SIG-M5 treated with dmso at 0.1 percent for 504 hours (cell line): Measurements from ENCODE around the gene POLE.
"Not testable (repeated sequence)": the region's sequence is repeated elsewhere in the genome, so short reads cannot be mapped to it uniquely, and the experiment has no call there.

ENCODE experiments used
- DNase-seq: peaks from one replicate; lab custom pipeline; 2025; ENCODE audit not compliant: unreplicated experiment; lab: John Stamatoyannopoulos, UW

Gene POLE

DNA sequence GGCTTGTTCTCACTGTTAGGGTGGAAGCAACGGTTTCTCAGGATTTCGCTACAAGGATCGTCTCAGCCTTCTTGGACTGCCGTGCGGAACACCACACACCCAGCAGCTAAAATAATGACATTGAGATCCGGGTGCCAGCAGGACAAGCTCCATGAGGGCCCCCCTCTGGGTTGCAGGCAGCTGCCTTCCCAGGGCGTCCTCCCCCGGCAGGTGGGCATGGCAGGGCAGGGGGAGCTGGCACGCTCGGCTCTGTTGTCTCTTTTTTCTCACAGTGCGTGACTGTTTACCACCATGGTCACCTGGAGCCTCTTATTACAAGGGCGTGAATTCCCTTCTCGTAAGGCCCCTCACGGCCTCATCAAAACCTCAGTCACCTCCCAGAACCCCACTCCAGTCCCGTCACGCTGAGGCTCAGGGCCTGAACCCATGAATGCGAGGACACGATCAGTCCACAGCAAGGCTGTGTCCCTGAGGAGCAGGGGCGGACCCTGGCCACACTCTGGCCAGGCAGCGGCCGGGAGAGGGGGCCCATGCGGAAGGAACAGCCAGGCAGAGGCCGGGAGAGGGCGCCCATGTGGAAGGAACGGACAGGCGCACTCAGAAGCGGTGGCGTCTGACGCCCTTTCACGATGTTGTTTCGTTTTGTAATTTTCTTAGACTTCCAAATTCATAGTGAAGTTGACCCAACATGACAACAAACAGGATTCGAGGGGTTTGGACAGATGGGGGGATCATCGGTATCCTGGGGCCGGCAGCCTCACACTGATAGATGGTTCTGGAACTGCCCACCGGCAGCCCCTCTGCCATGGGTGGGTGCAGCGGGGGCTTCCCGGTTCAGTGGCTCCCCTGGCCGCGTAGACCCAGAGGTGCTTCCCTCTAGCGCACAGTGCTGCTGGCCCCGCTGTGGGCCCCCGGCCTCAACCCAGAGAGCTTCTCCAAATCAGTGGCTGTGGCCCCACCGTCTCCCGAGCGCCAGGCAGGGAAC, 86.8 kb downstream of the POLE start:
- DNase-seq, result peak; percentile 71

DNA sequence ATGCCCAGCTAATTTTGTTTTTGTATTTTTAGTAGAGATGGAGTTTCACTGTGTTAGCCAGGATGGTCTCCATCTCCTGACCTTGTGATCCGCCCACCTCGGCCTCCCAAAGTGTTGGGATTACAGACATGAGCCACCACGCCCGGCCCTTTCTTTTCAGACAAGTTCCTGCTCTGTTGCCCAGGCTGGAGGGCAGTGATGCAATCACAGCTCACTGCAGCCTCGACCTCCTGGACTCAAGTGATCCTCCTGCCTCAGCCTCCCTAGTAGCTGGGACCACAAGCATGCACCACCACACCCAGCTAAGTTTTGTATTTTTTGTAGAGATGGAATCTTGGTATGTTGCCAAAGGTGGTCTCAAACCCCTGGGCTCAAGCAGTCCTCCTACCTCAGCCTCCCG, 87.6 kb downstream of the POLE start:
- DNase-seq, result not testable (repeated sequence)

GRCh38 chr12:132597333-132598316, 89.5 kb downstream of the POLE start:
- DNase-seq, result peak; percentile 57

GRCh38 chr12:132596016-132596415, 91.1 kb downstream of the POLE start:
- no peak for DNase-seq

- DNase-seq, result no peak
Measured at GRCh38 chr12:132595183-132595582, 92.0 kb downstream of the POLE start.

GRCh38 chr12:132593938-132594358, 93.2 kb downstream of the POLE start:
- peak; percentile 75 for DNase-seq

GRCh38 chr12:132593521-132593920, 93.6 kb downstream of the POLE start:
- no peak for DNase-seq

- DNase-seq, result no peak
Measured at GRCh38 chr12:132593071-132593470, 94.1 kb downstream of the POLE start.

- DNase-seq, result no peak
Measured at GRCh38 chr12:132592282-132592970, 94.7 kb downstream of the POLE start.

DNA sequence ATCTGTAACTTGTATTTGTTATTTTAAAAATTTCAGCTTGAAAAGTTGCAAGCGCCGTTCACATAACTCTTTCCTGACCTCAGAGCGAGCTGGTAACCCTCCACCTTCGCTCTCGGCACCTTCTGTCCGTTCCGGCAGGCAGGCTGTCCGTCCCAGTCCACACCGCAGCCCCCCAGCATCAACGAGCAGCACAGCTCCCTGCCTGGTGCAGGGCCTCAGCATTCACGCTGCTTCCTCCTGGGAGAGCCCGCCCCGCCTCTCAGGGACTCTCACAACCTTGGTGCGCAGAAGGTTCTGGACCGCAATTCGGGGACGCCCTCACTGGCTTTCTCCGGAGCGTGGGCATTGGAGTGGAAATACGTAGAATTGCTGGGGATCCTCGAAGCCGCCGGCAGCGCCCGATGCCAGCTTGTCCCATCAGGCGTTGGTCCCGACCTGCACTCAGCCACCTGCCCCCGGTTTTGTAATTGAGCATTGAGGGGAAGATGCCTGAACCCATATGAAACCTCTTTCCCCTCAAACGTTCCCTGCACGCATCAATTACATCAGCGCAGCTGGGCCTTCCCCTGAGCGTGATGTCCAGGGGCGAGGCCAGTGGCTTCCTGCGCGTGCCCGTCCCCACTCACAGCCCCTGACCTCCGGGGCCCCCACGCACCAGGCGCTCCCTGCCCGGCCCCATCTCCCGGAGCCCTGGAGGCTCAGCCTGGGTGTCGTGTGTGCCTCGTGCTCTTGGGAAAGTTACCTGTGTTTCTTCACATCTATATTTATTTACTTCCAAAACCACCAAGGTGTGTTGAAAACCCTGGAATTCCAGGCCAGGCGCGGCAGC, 95.8 kb downstream of the POLE start:
- no peak for DNase-seq

- no peak for DNase-seq
Measured at GRCh38 chr12:132588821-132589669, 98.1 kb downstream of the POLE start.

- DNase-seq, result no peak
Measured at GRCh38 chr12:132588319-132588718, 98.8 kb downstream of the POLE start.

GRCh38 chr12:132587781-132588180, 99.4 kb downstream of the POLE start:
- DNase-seq, result no peak

DNA sequence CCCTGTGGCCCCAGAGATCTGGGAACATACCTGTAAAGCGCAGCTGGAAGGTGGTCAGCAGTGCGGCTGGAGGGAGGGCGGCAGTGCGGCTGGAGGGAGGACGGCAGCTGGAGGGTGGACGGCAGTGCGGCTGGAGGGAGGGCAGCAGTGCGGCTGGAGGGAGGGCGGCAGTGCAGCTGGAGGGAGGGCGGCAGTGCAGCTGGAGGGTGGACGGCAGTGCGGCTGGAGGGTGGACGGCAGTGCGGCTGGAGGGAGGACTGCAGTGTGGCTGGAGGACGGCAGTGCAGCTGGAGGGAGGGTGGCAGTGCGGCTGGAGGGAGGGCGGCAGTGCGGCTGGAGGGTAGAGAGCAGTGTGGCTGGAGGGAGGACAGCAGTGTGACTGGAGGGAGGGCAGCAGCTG, 100.2 kb downstream of the POLE start:
- no peak for DNase-seq

GRCh38 chr12:132585177-132585576, 102.0 kb downstream of the POLE start:
- no peak for DNase-seq

GRCh38 chr12:132584429-132584828, 102.7 kb downstream of the POLE start:
- DNase-seq, result no peak

DNA sequence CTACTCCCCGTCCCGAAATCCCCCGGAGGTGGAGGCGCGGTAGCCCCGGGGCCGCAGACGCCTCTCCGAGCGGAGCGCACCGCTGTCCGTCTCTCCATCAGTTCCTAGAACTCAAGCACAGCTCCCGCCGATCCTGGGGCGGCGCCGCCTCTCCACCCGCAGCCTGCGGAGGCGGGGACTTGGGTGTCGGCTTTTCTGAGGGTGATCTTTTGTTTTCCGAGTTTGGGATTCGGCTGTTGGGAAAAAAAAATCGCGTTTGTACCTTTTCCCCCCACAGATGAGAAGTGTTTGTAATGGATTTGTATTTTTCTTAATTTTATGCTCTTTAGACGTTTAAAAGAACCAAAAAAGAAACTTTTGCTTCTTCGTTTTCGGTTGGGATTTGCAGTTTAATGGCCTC, 103.4 kb downstream of the POLE start:
- DNase-seq, result no peak

- no peak for DNase-seq
Measured at GRCh38 chr12:132583411-132583710, 103.8 kb downstream of the POLE start.
